GM10248 (cell line): ENCODE data around the gene ULBP1.
A peak's percentile ranks its signal among the peaks of the same experiment; 100 is the strongest.
"Not testable (repeated sequence)": the region's sequence is repeated elsewhere in the genome, so short reads cannot be mapped to it uniquely, and the experiment has no call there.

ENCODE experiments used
- CTCF ChIA-PET: fragments of 300-600 bp; sonication (Branson Sonifier 250); formaldehyde crosslinking; extraction: SDS; loops from one replicate; lab custom pipeline; 2021; ENCODE audit warnings: antibody characterized with exemption; lab: Yijun Ruan, JAX
- POLR2A ChIA-PET: fragments of 350-650 bp; sonication (Branson Sonifier 250); formaldehyde crosslinking; extraction: SDS; loops from one replicate; lab custom pipeline; 2020; ENCODE audit warnings: antibody characterized with exemption; lab: Yijun Ruan, JAX
- DNase-seq: peaks from one replicate; pipeline ENCODE4 v3.0.0; 2012; ENCODE audit errors: extremely low spot score
- TF ChIP-seq, protein P1 (sequence below): IDR thresholded peaks from 2 replicates; pipeline ENCODE4 v1.5.1; 2012; ENCODE audit warnings: mild to moderate bottlenecking, low read depth; ENCODE audit errors: extremely low read depth, missing control alignments, control extremely low read depth

Gene ULBP1

GRCh38 chr6:149995235-149995750 lies 31.6 kb downstream of the ULBP1 start:
- DNase-seq = no peak
- TF ChIP-seq, protein P1, sequence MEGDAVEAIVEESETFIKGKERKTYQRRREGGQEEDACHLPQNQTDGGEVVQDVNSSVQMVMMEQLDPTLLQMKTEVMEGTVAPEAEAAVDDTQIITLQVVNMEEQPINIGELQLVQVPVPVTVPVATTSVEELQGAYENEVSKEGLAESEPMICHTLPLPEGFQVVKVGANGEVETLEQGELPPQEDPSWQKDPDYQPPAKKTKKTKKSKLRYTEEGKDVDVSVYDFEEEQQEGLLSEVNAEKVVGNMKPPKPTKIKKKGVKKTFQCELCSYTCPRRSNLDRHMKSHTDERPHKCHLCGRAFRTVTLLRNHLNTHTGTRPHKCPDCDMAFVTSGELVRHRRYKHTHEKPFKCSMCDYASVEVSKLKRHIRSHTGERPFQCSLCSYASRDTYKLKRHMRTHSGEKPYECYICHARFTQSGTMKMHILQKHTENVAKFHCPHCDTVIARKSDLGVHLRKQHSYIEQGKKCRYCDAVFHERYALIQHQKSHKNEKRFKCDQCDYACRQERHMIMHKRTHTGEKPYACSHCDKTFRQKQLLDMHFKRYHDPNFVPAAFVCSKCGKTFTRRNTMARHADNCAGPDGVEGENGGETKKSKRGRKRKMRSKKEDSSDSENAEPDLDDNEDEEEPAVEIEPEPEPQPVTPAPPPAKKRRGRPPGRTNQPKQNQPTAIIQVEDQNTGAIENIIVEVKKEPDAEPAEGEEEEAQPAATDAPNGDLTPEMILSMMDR = no peak
- ChIA-PET POLR2A (no interaction called here), CTCF (interaction anchor here (1.3 to 1.6 kb wide), 2 partner anchors 12 to 22 kb away, joined by 4 read pairs; no protein-coding TSS in a partner anchor)

- DNase-seq = no peak
- ChIA-PET CTCF (interaction anchor here (1.6 kb wide), 1 partner anchor 21 kb away, joined by 4 read pairs; no protein-coding TSS in a partner anchor), POLR2A (no interaction called here)
- TF ChIP-seq, protein P1 = no peak
These were observed 32.2 kb downstream of the ULBP1 start for GRCh38 chr6:149995971-149996370.

- ChIA-PET POLR2A (no interaction called here), CTCF (no interaction called here)
- DNase-seq = no peak
- TF ChIP-seq, protein P1 = no peak
These were observed 35.9 kb downstream of the ULBP1 start for GRCh38 chr6:149999636-150000035.

- TF ChIP-seq, protein P1 = no peak
- CTCF ChIA-PET = no interaction called here
- peak; percentile 60 for DNase-seq
- POLR2A ChIA-PET = no interaction called here
These were observed 37.7 kb downstream of the ULBP1 start for GRCh38 chr6:150001295-150002008.

DNA sequence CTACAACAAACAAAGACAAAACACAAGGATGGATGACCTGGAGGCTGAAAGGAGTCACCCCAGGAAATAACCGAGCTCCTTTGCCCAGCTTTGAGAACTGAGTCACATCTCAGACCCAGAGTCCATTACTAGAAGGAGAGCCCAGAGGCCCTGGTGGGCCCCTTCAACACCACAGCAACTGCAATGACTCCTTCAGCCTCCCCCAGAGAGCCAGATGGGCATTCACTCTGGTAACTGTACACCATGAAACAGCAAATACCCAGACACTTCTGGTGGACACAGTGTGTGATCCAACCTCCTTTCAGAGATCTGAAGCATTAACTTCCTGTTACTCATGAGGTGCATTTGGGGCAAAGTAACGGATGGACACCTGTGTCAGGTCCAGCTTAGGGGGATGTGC lies 39.0 kb downstream of the ULBP1 start:
- POLR2A ChIA-PET = no interaction called here
- TF ChIP-seq, protein P1 = no peak
- CTCF ChIA-PET = interaction anchor here (2.5 kb wide), 1 partner anchor 14 kb away, joined by 6 read pairs; no protein-coding TSS in a partner anchor
- DNase-seq = no peak

GRCh38 chr6:150003599-150003998 lies 39.9 kb downstream of the ULBP1 start:
- POLR2A ChIA-PET, DNase-seq: not testable (repeated sequence)
- CTCF ChIA-PET = interaction anchor here (2.5 kb wide), 1 partner anchor 13 kb away, joined by 6 read pairs; no protein-coding TSS in a partner anchor
